H1 (cell line): ENCODE data around the gene PLAAT1. TPM values are rescaled to one million over a fixed set of nuclear protein-coding genes. Genes with fewer than 3 reads are reported as not detected.

Source experiments
- CTCF ChIA-PET: fragments of 300-600 bp; sonication (Branson Sonifier 250); formaldehyde crosslinking; loops from one replicate; lab custom pipeline; 2021; ENCODE audit not compliant: partially characterized antibody; lab: Charles Lee
- POLR2A ChIA-PET: fragments of 300-600 bp; sonication (Branson Sonifier 250); formaldehyde crosslinking; loops from one replicate; lab custom pipeline; 2021; ENCODE audit warnings: inconsistent platforms; ENCODE audit not compliant: partially characterized antibody; lab: Charles Lee
- DNase-seq, 2 experiments: peaks; one replicate each; pipeline versions ENCODE4 v3.0.0 to v3.0.0-alpha.2; 2010 to 2022; ENCODE audit warnings: low spot score in 2 of 2, low read depth in 1 of 2, mixed read lengths in 1 of 2
- FAIRE-seq: peaks from 2 replicates; lab custom pipeline; 2011; peaks lifted over from hg19 to GRCh38; lab: Jason Lieb, UNC
- H2AFZ ChIP-seq: 2 replicates; pipeline ENCODE4 v1.8.1; 2012; ENCODE audit warnings: low read length, inconsistent platforms
- H2AK5ac ChIP-seq: 2 replicates; pipeline ENCODE4 v1.6.1; 2013; ENCODE audit warnings: low read depth, low read length
- H2BK120ac ChIP-seq: replicated peaks from 2 replicates; pipeline ENCODE3; 2013; ENCODE audit warnings: low read depth, low read length, inconsistent platforms
- H2BK12ac ChIP-seq: 2 replicates; pipeline ENCODE4 v1.6.1; 2013; ENCODE audit warnings: low read depth, low read length
- H2BK15ac ChIP-seq: 2 replicates; pipeline ENCODE4 v1.6.1; 2013; ENCODE audit warnings: low read length
- H2BK20ac ChIP-seq: 2 replicates; pipeline ENCODE4 v1.6.1; 2013; ENCODE audit warnings: low read length
- H2BK5ac ChIP-seq: 2 replicates; pipeline ENCODE4 v1.6.1; 2013; ENCODE audit warnings: low read depth, low read length
- H3K14ac ChIP-seq: 2 replicates; pipeline ENCODE4 v1.6.1; 2013; ENCODE audit warnings: inconsistent platforms; ENCODE audit not compliant: insufficient read length
- H3K18ac ChIP-seq: 2 replicates; pipeline ENCODE4 v1.6.1; 2013; ENCODE audit warnings: low read length; ENCODE audit errors: extremely low read depth
- H3K23ac ChIP-seq: 2 replicates; pipeline ENCODE4 v1.6.1; 2013; ENCODE audit warnings: inconsistent platforms; ENCODE audit not compliant: insufficient read length
- H3K23me2 ChIP-seq: 2 replicates; pipeline ENCODE4 v1.6.1; 2013; ENCODE audit warnings: low read depth, low read length
- H3K27ac ChIP-seq: 2 replicates; pipeline ENCODE4 v1.6.1; 2011; ENCODE audit warnings: low read depth, low read length, inconsistent platforms
- H3K27me3 ChIP-seq, 4 experiments: replicated peaks in 1 of 4; 1 replicate in 1 of 4; 2 replicates in 3 of 4; pipeline versions ENCODE4 v1.6.1 to v1.8.1; 2011 to 2013; ENCODE audit warnings: low read length in 3 of 4, mild to moderate bottlenecking in 3 of 4, inconsistent platforms in 2 of 4, mixed read lengths in 2 of 4, moderate library complexity in 1 of 4; ENCODE audit not compliant: control insufficient read depth in 3 of 4, insufficient read depth in 3 of 4; ENCODE audit errors: extremely low read depth in 1 of 4
- H3K36me3 ChIP-seq, 4 experiments: 2 replicates each; pipeline versions ENCODE4 v1.6.1 to v1.8.1; 2011 to 2013; ENCODE audit warnings: mild to moderate bottlenecking in 4 of 4, low read length in 3 of 4, moderate library complexity in 2 of 4, control low read depth in 1 of 4, inconsistent platforms in 1 of 4; ENCODE audit not compliant: insufficient read depth in 4 of 4, control insufficient read depth in 2 of 4
- H3K4ac ChIP-seq: replicated peaks from 2 replicates; pipeline ENCODE3; 2013; ENCODE audit warnings: low read length, low read depth, mixed read lengths, inconsistent platforms; ENCODE audit not compliant: insufficient read length
- H3K4me1 ChIP-seq, 4 experiments: replicated peaks in 1 of 4; 1 replicate in 1 of 4; 2 replicates in 3 of 4; pipeline versions ENCODE4 v1.6.1 to v1.8.1; 2011 to 2013; ENCODE audit warnings: low read length in 3 of 4, inconsistent platforms in 2 of 4, mixed read lengths in 1 of 4; ENCODE audit not compliant: insufficient read depth in 4 of 4, control insufficient read depth in 3 of 4
- H3K4me2 ChIP-seq, 2 experiments: 2 replicates each; pipeline versions ENCODE4 v1.6.1 to v1.8.1; 2011 to 2013; ENCODE audit warnings: low read depth in 2 of 2, low read length in 2 of 2, control low read depth in 1 of 2, inconsistent platforms in 1 of 2, mild to moderate bottlenecking in 1 of 2; ENCODE audit not compliant: insufficient read depth in 1 of 2
- H3K4me3 ChIP-seq, 4 experiments: fragments of 200-600, 300-600 bp in 1 of 4; sonication (generic), shearing (Covaris generic), sonication (Bioruptor Twin) in 1 of 4; 2 replicates each; pipeline versions ENCODE4 v1.5.1 to v1.8.1; 2011 to 2016; ENCODE audit warnings: low read length in 4 of 4, low read depth in 3 of 4, control low read depth in 2 of 4, inconsistent platforms in 2 of 4, mild to moderate bottlenecking in 2 of 4, mixed read lengths in 1 of 4, moderate library complexity in 1 of 4; ENCODE audit not compliant: insufficient read depth in 2 of 4; ENCODE audit errors: extremely low read depth in 1 of 4
- H3K56ac ChIP-seq: replicated peaks from 2 replicates; pipeline ENCODE3; 2013; ENCODE audit warnings: low read depth, mild to moderate bottlenecking, mixed read lengths, low read length, inconsistent platforms; ENCODE audit not compliant: insufficient read length
- H3K79me1 ChIP-seq: 2 replicates; pipeline ENCODE4 v1.6.1; 2013; ENCODE audit warnings: low read depth, low read length, control low read depth
- H3K79me2 ChIP-seq, 2 experiments: 2 replicates each; pipeline versions ENCODE4 v1.6.1 to v1.8.1; 2012 to 2013; ENCODE audit warnings: low read length in 2 of 2, mild to moderate bottlenecking in 2 of 2, inconsistent platforms in 1 of 2; ENCODE audit not compliant: insufficient read depth in 2 of 2, control insufficient read depth in 1 of 2
- H3K9ac ChIP-seq, 4 experiments: replicated peaks in 1 of 4; 1 replicate in 1 of 4; 2 replicates in 3 of 4; pipeline versions ENCODE4 v1.6.1 to v1.8.1; 2011 to 2013; ENCODE audit warnings: low read depth in 3 of 4, low read length in 3 of 4, control low read depth in 2 of 4, mild to moderate bottlenecking in 2 of 4, moderate library complexity in 2 of 4, inconsistent platforms in 1 of 4; ENCODE audit errors: extremely low read depth in 1 of 4
- H3K9me3 ChIP-seq, 2 experiments: 2 replicates each; pipeline versions ENCODE4 v1.6.1 to v1.8.1; 2012 to 2013; ENCODE audit warnings: mild to moderate bottlenecking in 2 of 2, moderate library complexity in 2 of 2, control low read depth in 1 of 2, inconsistent platforms in 1 of 2, low read depth in 1 of 2, low read length in 1 of 2, mixed read lengths in 1 of 2; ENCODE audit not compliant: insufficient read depth in 2 of 2
- H4K20me1 ChIP-seq, 2 experiments: replicated peaks in 1 of 2; 2 replicates each; pipeline versions ENCODE3 to v1.8.1; 2011 to 2013; ENCODE audit warnings: inconsistent platforms in 2 of 2, low read length in 2 of 2, mild to moderate bottlenecking in 1 of 2; ENCODE audit not compliant: insufficient read depth in 2 of 2, control insufficient read depth in 1 of 2
- H4K5ac ChIP-seq: 2 replicates; pipeline ENCODE4 v1.6.1; 2013; ENCODE audit warnings: low read length, low read depth, mixed read lengths, inconsistent platforms; ENCODE audit not compliant: insufficient read length
- H4K8ac ChIP-seq: 2 replicates; pipeline ENCODE4 v1.8.0; 2013; ENCODE audit warnings: mild to moderate bottlenecking, moderate library complexity, low read length, inconsistent platforms; ENCODE audit not compliant: insufficient read depth; ENCODE audit errors: extremely low read depth
- H4K91ac ChIP-seq: replicated peaks from 2 replicates; pipeline ENCODE3; 2013; ENCODE audit warnings: low read length, mixed read lengths, inconsistent platforms; ENCODE audit not compliant: insufficient read length
- CHD2 ChIP-seq: IDR thresholded peaks from 2 replicates; pipeline ENCODE4 v1.6.1; 2012; ENCODE audit warnings: low read length, improper control_type of control experiment
- HDAC2 ChIP-seq, 2 experiments: fragments of 300-600 bp in 1 of 2; sonication (generic) in 1 of 2; IDR thresholded peaks; 2 replicates each; pipeline ENCODE4 v1.6.1; 2011 to 2012; ENCODE audit warnings: low read depth in 2 of 2, low read length in 2 of 2, mild to moderate bottlenecking in 2 of 2, moderate library complexity in 2 of 2, borderline replicate concordance in 1 of 2, inconsistent platforms in 1 of 2
- KDM5A ChIP-seq: fragments of 200-600 bp; IDR thresholded peaks from 2 replicates; pipeline ENCODE4 v1.7.1; 2012; ENCODE audit warnings: mild to moderate bottlenecking, low read length, inconsistent platforms, mixed read lengths
- POLR2AphosphoS5 ChIP-seq: IDR thresholded peaks from 2 replicates; pipeline ENCODE4 v1.6.1; 2011; ENCODE audit warnings: low read depth, low read length
- SAP30 ChIP-seq: fragments of 300-600 bp; sonication (generic); IDR thresholded peaks from 2 replicates; pipeline ENCODE4 v1.7.1; 2012; ENCODE audit warnings: low read length, moderate library complexity, mild to moderate bottlenecking, inconsistent platforms; ENCODE audit not compliant: insufficient read depth, insufficient replicate concordance
- TAF7 ChIP-seq: optimal IDR thresholded peaks from 2 replicates; pipeline ENCODE3; 2011; ENCODE audit warnings: low read depth, mild to moderate bottlenecking, inconsistent platforms, low read length, moderate library complexity, borderline replicate concordance
- TCF12 ChIP-seq: IDR thresholded peaks from 2 replicates; pipeline ENCODE4 v1.6.1; 2011; ENCODE audit warnings: low read depth, mild to moderate bottlenecking, low read length
- WGBS, 2 experiments: shearing (Covaris generic) in 1 of 2; methylation state at CpG; one replicate each; pipeline versions ENCODE4 v1.1.6 to v1.1.7; 2013 to 2015; ENCODE audit warnings: low lambda C conversion rate in 2 of 2, mixed read lengths in 2 of 2, inconsistent platforms in 1 of 2, low coverage in 1 of 2, missing lambda C conversion rate in 1 of 2; ENCODE audit not compliant: insufficient replicate concordance in 2 of 2, insufficient coverage in 1 of 2, insufficient read length in 1 of 2; ENCODE audit errors: extremely low coverage in 1 of 2, missing lambda C conversion rate in 1 of 2; 5-methylcytosine and 5-hydroxymethylcytosine counted together
- polyA plus RNA-seq, 7 experiments: library from polyadenylated mRNA; depleted of rRNA in 3 of 7; stranded (reverse) in 5 of 7; unstranded in 2 of 7; fragments of >200 nt in 5 of 7; fragments of 200-250 nt in 2 of 7; gene quantifications; 1 replicate in 5 of 7; 2 replicates in 1 of 7; 4 replicates in 1 of 7; pipeline versions ENCODE4 v1.2.1 to v1.2.3, GENCODE V29; 2011 to 2013; ENCODE audit warnings: missing spikeins in 2 of 7, mixed read lengths in 2 of 7
- total RNA-seq: library from RNA; stranded (reverse); fragmentation: NEBNext Ultra II Directional; extraction: Animal tissue kit (Norgen Biotek cat#: 25700); gene quantifications from 2 replicates; pipeline ENCODE4 v1.2.1, GENCODE V29; 2021
- TF ChIP-seq, protein P1 (sequence below): IDR thresholded peaks from 2 replicates; pipeline ENCODE4 v1.6.1; 2011; ENCODE audit warnings: low read length, improper control_type of control experiment

PLAAT1 gene
- total and polyA plus RNA-seq, 2 of the 8 experiments (the other 6 are each of a cell fraction or from before 2014, with no cell fraction given), result 4.5 to 6.0 TPM

DNA sequence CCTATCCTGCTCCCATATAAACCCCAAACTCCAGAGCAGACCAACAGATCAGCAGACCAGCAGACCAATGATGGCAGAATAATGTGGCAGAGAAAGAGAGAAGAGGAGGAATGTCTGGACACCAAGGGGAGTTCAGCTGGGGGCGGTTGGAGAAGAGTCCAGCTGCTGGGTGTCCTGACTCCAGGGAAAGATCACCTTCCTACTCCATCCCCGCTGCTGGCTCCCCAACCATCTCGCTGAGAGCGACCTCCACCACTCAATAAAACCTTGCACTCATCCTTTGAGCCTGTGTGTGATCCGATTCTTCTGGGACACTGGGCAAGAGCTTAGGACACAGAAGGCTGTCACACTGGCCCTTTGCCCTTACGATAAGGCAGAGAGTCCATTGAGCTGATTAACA lies 12.8 kb upstream of the PLAAT1 start:
- 91% methylated on average over 5 of the region's 6 CpGs; no CpG with 5 or more reads in 1 of the 2 experiments for WGBS, 2 experiments
- Histone ChIP-seq H3K23me2 (no peaks in the 10 kb centered on the region), H3K27me3 (no peaks in the 10 kb centered on the region), H2BK12ac (no peak overlapping the region), H4K91ac (no peak overlapping the region), H3K9ac (no peak overlapping the region), H2BK5ac (no peak overlapping the region), H3K4ac (no peak overlapping the region), H3K79me1 (no peaks in the 10 kb centered on the region), H3K27ac (no peak overlapping the region), H2BK15ac (0 out of 2 replicates have a peak overlapping the region, but pooled peaks have one; percentile 40), H3K4me3 (no peak overlapping the region), H3K79me2 (no peaks in the 10 kb centered on the region), H3K14ac (no peak overlapping the region), H3K36me3 (no peaks in the 10 kb centered on the region), H3K4me1 (peaks cover 0 to 31% (median 20%) of the 10 kb centered on the region in 4 experiments; a peak in 6 of 7 replicates), H3K9me3 (no peaks in the 10 kb centered on the region), H2AFZ (0 out of 2 replicates have a peak overlapping the region, but pooled peaks have one; percentile 41), H3K23ac (no peak overlapping the region), H4K8ac (no peak overlapping the region), H3K18ac (0 out of 2 replicates have a peak overlapping the region, but pooled peaks have one; percentile 27), H2AK5ac (no peak overlapping the region), H3K56ac (no peak overlapping the region), H2BK20ac (peak overlapping the region; percentile 65; the same call in 1 of the 2 replicates), H4K5ac (no peak overlapping the region), H2BK120ac (no peak overlapping the region), H4K20me1 (no peaks in the 10 kb centered on the region), H3K4me2 (no peak overlapping the region)
- POLR2A ChIA-PET, result no interaction called here
- CTCF ChIA-PET, result interaction anchor here (0.8 to 1.2 kb wide), 3 partner anchors 14 to 333 kb away, joined by 3 read pairs; no protein-coding TSS in a partner anchor
- no peak for DNase-seq
- TF ChIP-seq, protein P1, sequence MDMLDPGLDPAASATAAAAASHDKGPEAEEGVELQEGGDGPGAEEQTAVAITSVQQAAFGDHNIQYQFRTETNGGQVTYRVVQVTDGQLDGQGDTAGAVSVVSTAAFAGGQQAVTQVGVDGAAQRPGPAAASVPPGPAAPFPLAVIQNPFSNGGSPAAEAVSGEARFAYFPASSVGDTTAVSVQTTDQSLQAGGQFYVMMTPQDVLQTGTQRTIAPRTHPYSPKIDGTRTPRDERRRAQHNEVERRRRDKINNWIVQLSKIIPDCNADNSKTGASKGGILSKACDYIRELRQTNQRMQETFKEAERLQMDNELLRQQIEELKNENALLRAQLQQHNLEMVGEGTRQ, result no peak
- TF ChIP-seq TAF7 (no peak), POLR2AphosphoS5 (no peak), SAP30 (no peak), KDM5A (no peak), CHD2 (no peak), HDAC2 (IDR thresholded peaks at IDR 0.05; ENCODE audit: borderline replicate concordance in 1 of 2, low read depth in 2 of 2, low read length in 2 of 2) (no peak), TCF12 (no peak)
- FAIRE-seq, result no peak
